ENCODE results near the gene EMC10.

The EMC10 gene

DNA sequence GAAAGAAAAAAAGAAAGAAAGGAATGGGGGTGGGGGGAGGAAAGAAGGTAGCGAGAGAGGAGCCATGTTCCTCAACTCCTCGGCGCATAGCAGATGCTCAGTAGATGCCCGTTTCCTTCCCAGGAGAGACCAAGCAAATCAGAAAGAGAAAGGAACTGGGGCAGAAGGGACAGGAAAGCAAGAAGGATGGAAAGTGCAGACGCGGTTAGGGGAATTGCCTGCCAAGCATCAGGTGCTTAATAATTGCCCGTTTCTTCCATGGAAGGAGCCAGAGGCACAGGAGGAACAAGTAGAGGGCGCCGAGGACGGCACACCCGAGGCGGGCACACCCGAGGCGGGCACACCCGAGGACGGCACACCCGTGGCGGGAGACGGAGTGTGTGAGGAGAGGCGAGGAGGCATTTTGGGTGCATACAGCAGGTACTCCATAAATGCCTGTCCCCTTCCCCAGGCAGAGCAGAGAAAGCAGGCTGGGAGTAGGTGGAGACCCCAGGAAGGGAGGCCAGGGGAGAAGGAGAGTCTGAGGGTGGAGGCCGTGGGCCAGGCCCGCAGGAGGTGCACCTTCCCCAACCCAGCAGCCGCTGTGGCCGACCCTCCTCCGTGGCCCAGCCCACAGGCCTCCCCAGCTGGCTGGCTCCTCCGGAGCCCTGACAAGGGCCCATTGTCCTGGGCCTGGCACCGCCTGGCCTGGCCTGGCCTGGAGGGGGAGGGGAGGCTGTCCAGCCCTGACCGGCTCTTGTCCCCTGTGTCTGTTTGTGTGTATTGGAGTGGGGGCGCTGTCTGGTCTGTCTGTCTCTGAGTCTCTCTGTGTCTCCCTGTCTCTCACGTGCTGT is 20.1 kb downstream of the EMC10 start:
- H3K9me3 Mint-ChIP-seq: no peaks in the 10 kb centered on the region
- peaks cover 12% of the 10 kb centered on the region for H3K4me1 Mint-ChIP-seq
- H3K27ac Mint-ChIP-seq: no peak overlapping the region
- no peaks in the 10 kb centered on the region for H3K27me3 Mint-ChIP-seq
- H3K4me3 Mint-ChIP-seq: no peak overlapping the region
- H3K36me3 Mint-ChIP-seq: peaks cover 1% of the 10 kb centered on the region

- Mint-ChIP-seq H3K9me3 (no peaks in the 10 kb centered on the region), H3K4me1 (peaks cover 6% of the 10 kb centered on the region), H3K4me3 (no peak overlapping the region), H3K36me3 (peaks cover 1% of the 10 kb centered on the region), H3K27ac (no peak overlapping the region), H3K27me3 (no peaks in the 10 kb centered on the region)
These were observed 20.7 kb downstream of the EMC10 start for GRCh38 chr19:50497022-50497405.

- Mint-ChIP-seq H3K36me3 (peaks cover 1% of the 10 kb centered on the region), H3K9me3 (no peaks in the 10 kb centered on the region), H3K27ac (no peak overlapping the region), H3K4me3 (no peak overlapping the region), H3K27me3 (no peaks in the 10 kb centered on the region), H3K4me1 (no peaks in the 10 kb centered on the region)
These were observed 22.1 kb downstream of the EMC10 start for GRCh38 chr19:50498219-50499056.

DNA sequence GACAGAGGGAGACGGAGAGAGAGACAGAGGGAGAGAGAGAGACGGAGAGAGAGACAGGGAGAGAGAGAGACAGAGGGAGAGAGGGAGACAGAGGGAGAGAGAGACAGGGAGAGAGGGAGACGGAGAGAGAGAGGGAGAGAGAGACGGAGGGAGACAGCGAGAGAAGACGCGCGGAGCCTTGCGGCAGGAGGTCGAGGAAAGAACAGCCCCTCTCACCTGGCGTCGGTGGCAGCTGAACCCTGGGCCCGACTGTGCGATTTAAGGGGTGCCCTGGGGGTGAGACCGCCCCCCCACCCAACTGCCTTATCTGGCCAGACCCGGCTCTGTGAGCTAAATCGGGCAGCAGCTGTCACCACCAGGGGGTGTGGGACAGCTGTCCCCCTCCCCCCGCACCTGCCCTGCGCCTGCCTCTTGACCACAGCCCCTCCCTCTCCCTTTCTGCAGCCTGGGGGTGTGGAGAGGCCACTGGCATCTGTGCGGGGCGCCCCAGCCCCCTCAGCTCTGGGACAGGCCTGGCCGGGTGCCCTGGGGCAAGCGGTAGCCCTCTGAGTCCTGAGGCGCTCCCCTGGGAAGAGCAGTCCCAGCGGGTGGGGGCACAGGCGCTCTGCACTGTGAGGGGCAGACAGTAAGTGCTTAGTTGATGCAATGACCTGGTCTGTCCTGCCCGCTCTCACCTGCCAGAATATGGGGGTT is 23.9 kb downstream of the EMC10 start:
- Mint-ChIP-seq H3K36me3 (peaks cover 1% of the 10 kb centered on the region), H3K4me3 (no peak overlapping the region), H3K27ac (no peak overlapping the region), H3K9me3 (no peaks in the 10 kb centered on the region), H3K4me1 (no peaks in the 10 kb centered on the region), H3K27me3 (no peaks in the 10 kb centered on the region)

GRCh38 chr19:50500753-50501151 is 24.4 kb downstream of the EMC10 start:
- Mint-ChIP-seq H3K36me3 (peaks cover 1% of the 10 kb centered on the region), H3K4me1 (no peaks in the 10 kb centered on the region), H3K27ac (no peak overlapping the region), H3K4me3 (no peak overlapping the region), H3K27me3 (no peaks in the 10 kb centered on the region), H3K9me3 (no peaks in the 10 kb centered on the region)

GRCh38 chr19:50501186-50501567 is 24.9 kb downstream of the EMC10 start:
- H3K4me3 Mint-ChIP-seq: no peak overlapping the region
- H3K36me3 Mint-ChIP-seq: peaks cover 1% of the 10 kb centered on the region
- H3K4me1 Mint-ChIP-seq: no peaks in the 10 kb centered on the region
- H3K27ac Mint-ChIP-seq: no peak overlapping the region
- H3K27me3 Mint-ChIP-seq: no peaks in the 10 kb centered on the region
- H3K9me3 Mint-ChIP-seq: no peaks in the 10 kb centered on the region

- Mint-ChIP-seq H3K9me3 (no peaks in the 10 kb centered on the region), H3K4me1 (no peaks in the 10 kb centered on the region), H3K4me3 (no peak overlapping the region), H3K36me3 (peaks cover 1% of the 10 kb centered on the region), H3K27me3 (no peaks in the 10 kb centered on the region), H3K27ac (no peak overlapping the region)
These were observed 25.5 kb downstream of the EMC10 start for GRCh38 chr19:50501568-50502475.

DNA sequence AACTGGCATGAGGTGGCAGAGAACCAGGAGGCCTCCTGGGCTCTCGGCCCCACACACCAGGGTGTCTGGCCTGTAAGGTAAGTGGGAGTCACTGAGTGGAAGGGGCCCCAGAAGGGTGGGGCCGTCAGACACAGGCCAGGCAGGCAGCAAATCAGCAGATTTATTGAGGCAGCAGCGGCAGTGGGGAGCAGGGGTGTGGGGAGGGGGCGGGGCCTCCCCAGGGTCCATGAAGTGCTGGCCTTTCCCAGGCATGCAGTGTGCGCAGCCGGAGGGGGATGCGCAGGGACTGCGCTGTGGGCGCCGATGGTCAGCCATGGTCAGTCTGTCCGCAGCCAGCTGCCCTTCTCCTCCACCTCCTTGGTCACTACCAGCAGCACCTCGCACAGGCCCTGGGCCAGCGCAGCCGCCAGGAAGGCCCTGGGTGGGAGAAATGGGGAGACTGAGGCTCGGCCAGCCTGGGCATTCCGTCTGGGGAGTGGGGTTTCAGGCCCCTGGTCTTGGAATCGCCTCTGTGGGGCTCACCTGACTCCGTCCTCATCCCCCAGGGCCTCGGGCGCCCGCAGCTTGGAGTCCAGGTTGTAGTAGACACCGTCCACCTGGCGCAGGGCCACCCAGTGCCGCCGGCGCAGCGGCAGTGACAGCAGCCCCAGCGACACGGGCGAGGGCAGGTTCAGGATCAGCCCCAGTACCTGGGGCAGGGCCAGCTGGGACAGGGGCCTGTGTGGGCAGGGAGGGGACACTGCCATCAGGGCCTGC is 29.7 kb downstream of the EMC10 start:
- Mint-ChIP-seq H3K9me3 (no peaks in the 10 kb centered on the region), H3K4me1 (peaks cover 5% of the 10 kb centered on the region), H3K27ac (no peak overlapping the region), H3K4me3 (no peak overlapping the region), H3K36me3 (peaks cover 2% of the 10 kb centered on the region), H3K27me3 (no peaks in the 10 kb centered on the region)

- H3K27ac Mint-ChIP-seq: no peak overlapping the region
These were observed 30.4 kb downstream of the EMC10 start for GRCh38 chr19:50506700-50507099.

GRCh38 chr19:50507376-50507775 is 31.1 kb downstream of the EMC10 start:
- Mint-ChIP-seq H3K4me1 (peaks cover 13% of the 10 kb centered on the region), H3K36me3 (peaks cover 2% of the 10 kb centered on the region), H3K9me3 (no peaks in the 10 kb centered on the region), H3K4me3 (no peak overlapping the region), H3K27ac (no peak overlapping the region), H3K27me3 (no peaks in the 10 kb centered on the region)

More at GRCh38 chr19:50506700-50507099, 30.4 kb downstream of the EMC10 start:
- Mint-ChIP-seq H3K36me3 (peaks cover 2% of the 10 kb centered on the region), H3K27me3 (no peaks in the 10 kb centered on the region), H3K9me3 (no peaks in the 10 kb centered on the region), H3K4me1 (peaks cover 10% of the 10 kb centered on the region), H3K4me3 (no peak overlapping the region)

DNA sequence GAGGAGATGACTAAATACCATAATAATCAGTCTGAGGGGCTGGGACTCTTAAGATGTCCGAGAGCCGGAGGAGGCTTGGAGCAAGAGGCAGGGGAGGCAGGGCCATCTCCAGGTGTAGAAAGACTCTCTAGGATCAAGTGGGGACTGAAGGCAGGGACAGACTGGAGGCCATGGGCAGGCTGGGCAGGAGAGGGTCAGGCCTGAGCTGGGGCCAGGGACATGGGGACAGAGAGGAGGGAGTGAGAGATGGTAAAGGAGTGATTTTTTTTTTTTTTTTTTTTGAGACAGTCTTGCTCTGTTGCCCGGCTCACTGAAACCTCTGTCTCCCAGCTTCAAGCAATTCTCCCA is 32.5 kb downstream of the EMC10 start:
- peaks cover 2% of the 10 kb centered on the region for H3K36me3 Mint-ChIP-seq
- H3K4me3 Mint-ChIP-seq: peak overlapping the region; percentile 51

GRCh38 chr19:50509366-50509765 is 33.1 kb downstream of the EMC10 start:
- Mint-ChIP-seq H3K36me3 (peaks cover 2% of the 10 kb centered on the region), H3K27ac (peak overlapping the region; percentile 30), H3K9me3 (no peaks in the 10 kb centered on the region), H3K4me3 (peak overlapping the region; percentile 64), H3K4me1 (peaks cover 13% of the 10 kb centered on the region), H3K27me3 (no peaks in the 10 kb centered on the region)

More for the DNA sequence above, 32.5 kb downstream of the EMC10 start:
- Mint-ChIP-seq H3K27ac (peak overlapping the region; percentile 77), H3K27me3 (no peaks in the 10 kb centered on the region), H3K9me3 (no peaks in the 10 kb centered on the region), H3K4me1 (peaks cover 13% of the 10 kb centered on the region)

DNA sequence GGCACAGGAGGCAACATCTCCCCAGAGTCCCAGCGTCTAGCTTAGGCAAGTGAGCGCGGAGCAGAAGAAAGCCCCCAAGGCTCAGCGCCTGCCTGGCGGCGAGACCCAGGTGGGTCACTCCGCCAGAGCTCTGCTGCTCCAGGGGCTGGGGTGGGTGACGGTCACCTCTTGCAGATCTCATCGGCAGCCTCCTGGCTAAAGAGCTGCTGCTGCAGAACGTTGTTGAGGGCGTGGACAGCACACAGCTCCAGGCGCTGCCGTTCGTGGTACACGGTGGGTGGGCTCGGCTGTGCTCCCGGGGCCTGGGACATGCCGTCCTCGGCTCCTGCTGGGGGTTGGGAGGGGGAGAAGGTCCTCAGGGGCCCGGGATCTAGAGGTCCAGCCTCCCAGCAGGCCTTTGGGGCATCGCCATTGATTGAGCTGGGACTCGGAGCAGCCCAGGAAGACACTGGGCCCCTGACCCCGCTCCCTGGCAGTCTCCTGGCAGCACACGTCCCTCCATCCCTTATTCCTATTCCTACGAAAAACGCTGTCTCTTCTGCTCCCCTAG is 33.9 kb downstream of the EMC10 start:
- peaks cover 2% of the 10 kb centered on the region for H3K36me3 Mint-ChIP-seq
- peak overlapping the region; percentile 99 for H3K27ac Mint-ChIP-seq
- peak overlapping the region; percentile 95 for H3K4me3 Mint-ChIP-seq
- H3K4me1 Mint-ChIP-seq: peaks cover 13% of the 10 kb centered on the region
- H3K27me3 Mint-ChIP-seq: no peaks in the 10 kb centered on the region
- H3K9me3 Mint-ChIP-seq: no peaks in the 10 kb centered on the region

DNA sequence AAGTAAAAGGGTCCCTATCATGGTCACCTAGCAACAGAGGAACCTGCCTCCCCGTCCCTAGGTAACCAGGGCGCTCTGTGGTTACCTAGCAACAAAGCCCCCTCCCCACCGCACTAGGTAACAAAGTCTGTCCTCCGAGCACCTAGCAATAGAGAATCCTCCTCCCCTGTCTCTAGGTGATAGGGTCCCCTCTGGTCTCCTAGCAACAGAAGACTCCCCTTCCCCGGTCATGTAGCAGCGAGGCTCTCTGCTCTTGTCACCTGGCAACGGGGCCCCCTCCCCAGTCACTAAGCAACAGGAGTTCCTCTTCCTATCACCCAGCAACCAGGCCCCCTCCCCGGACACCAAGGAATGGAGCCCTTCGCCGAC is 34.4 kb downstream of the EMC10 start:
- H3K4me1 Mint-ChIP-seq: peaks cover 13% of the 10 kb centered on the region
- H3K27me3 Mint-ChIP-seq: no peaks in the 10 kb centered on the region
- peak overlapping the region; percentile 95 for H3K4me3 Mint-ChIP-seq
- H3K27ac Mint-ChIP-seq: peak overlapping the region; percentile 99
- H3K36me3 Mint-ChIP-seq: peaks cover 2% of the 10 kb centered on the region
- H3K9me3 Mint-ChIP-seq: no peaks in the 10 kb centered on the region

Data from activated naive CD4-positive, alpha-beta T cell treated with anti-CD3 and anti-CD28 coated beads, Interleukin-2, amount 50 U/mL, for 24 hours (primary cell).